ENCODE results near the gene SUV39H1.

GRCh38 chrX:48715072-48715471, 18.5 kb downstream of the SUV39H1 start:
- no peak for TF ChIP-seq JUN (CRISPR knock-in tag; IDR thresholded peaks at IDR 0.05)
- TF ChIP-seq, protein P1, sequence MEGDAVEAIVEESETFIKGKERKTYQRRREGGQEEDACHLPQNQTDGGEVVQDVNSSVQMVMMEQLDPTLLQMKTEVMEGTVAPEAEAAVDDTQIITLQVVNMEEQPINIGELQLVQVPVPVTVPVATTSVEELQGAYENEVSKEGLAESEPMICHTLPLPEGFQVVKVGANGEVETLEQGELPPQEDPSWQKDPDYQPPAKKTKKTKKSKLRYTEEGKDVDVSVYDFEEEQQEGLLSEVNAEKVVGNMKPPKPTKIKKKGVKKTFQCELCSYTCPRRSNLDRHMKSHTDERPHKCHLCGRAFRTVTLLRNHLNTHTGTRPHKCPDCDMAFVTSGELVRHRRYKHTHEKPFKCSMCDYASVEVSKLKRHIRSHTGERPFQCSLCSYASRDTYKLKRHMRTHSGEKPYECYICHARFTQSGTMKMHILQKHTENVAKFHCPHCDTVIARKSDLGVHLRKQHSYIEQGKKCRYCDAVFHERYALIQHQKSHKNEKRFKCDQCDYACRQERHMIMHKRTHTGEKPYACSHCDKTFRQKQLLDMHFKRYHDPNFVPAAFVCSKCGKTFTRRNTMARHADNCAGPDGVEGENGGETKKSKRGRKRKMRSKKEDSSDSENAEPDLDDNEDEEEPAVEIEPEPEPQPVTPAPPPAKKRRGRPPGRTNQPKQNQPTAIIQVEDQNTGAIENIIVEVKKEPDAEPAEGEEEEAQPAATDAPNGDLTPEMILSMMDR (IDR thresholded peaks at IDR 0.05), result no peak
- TF ChIP-seq TCF7 (CRISPR knock-in tag; IDR thresholded peaks at IDR 0.05; ENCODE audit: low read depth), result no peak
- TF ChIP-seq, protein P2, sequence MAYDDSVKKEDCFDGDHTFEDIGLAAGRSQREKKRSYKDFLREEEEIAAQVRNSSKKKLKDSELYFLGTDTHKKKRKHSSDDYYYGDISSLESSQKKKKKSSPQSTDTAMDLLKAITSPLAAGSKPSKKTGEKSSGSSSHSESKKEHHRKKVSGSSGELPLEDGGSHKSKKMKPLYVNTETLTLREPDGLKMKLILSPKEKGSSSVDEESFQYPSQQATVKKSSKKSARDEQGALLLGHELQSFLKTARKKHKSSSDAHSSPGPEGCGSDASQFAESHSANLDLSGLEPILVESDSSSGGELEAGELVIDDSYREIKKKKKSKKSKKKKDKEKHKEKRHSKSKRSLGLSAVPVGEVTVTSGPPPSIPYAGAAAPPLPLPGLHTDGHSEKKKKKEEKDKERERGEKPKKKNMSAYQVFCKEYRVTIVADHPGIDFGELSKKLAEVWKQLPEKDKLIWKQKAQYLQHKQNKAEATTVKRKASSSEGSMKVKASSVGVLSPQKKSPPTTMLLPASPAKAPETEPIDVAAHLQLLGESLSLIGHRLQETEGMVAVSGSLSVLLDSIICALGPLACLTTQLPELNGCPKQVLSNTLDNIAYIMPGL (CRISPR knock-in tag; IDR thresholded peaks at IDR 0.05), result no peak
- TF ChIP-seq, protein P3, sequence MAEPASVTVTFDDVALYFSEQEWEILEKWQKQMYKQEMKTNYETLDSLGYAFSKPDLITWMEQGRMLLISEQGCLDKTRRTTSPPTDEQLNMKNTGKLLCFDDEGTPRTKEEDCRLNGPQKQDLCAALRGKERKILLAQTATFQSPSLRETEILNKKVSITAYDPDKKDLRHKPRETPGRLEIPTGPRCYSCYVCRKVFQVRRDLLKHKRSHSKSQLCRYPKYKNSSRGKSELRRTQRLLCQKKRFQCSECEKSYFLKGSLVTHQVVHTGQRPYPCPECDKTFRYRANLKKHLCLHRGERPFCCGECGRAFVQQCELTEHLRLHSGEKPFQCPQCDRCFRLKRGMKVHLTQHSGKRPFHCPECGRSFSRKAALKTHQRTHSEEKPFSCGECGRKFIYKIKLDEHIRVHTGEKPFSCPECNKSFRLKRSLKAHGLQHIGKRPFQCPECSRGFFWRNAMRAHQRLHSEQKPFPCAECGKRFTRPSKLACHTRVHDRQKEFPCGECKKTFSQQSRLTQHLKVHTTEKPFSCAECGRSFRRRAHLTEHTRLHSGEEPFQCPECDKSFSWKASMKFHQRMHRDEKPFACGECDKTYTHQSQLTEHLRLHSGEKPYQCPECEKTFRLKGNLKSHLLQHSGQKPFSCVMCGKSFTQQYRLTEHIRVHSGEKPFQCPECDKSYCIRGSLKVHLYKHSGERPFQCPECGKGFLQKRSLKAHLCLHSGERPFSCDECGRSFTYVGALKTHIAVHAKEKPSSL (CRISPR knock-in tag; conservative IDR thresholded peaks at IDR 0.05), result no peak
- TF ChIP-seq SP1 (CRISPR knock-in tag; conservative IDR thresholded peaks at IDR 0.05), result no peak
- TF ChIP-seq NR1H2 (CRISPR knock-in tag; IDR thresholded peaks at IDR 0.05), result no peak
- TF ChIP-seq E2F1 (CRISPR knock-in tag; IDR thresholded peaks at IDR 0.05), result no peak

Data from WTC11 (cell line).